ENCODE measurements around the gene UBE2M. TPM values are rescaled to one million over a fixed set of nuclear protein-coding genes. Genes with fewer than 3 reads are reported as not detected.
A peak's percentile ranks its signal among the peaks of the same experiment; 100 is the strongest.
"Not testable (repeated sequence)": the region's sequence is repeated elsewhere in the genome, so short reads cannot be mapped to it uniquely, and the experiment has no call there.

UBE2M gene
- polyA plus RNA-seq (2013, experiment 1 of 2), result 134 TPM
- 104 TPM for polyA plus RNA-seq (2013, experiment 2 of 2)

DNA sequence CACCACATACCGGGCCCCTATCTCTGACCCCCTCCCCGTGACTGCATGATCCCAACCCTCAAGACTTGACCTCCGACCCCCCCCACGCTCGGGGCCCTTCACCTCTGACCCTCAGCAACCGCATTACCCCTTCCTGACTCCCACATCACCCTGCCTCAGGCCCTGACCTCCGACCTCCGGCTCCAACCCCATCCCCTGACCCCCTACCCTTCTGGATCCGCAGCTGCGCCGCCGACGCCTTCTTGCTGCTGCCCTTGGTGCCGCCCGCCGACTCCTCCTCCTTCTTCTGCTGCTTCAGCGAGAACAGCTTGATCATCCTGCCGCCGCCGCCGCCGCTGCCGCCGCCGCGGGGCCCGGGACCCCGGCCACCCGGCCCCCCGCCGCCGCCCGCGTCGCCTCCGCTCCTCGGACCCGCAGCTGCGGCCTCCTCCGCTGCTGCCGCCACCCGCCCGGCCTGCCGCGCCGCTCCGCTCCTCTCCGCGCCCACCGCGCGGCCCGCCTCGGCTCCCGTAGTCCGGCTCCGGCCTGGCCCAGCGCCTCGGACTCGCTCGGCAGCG lies at the start of gene UBE2M:
TSS of gene UBE2M (minus strand) at position 546 of the 557 bp plus-strand sequence. CDS start at position 316, 230 bp downstream.
- Histone ChIP-seq H3K9me3 (ENCODE audit: control insufficient read depth, low read length) (no peaks in the 10 kb centered on the region), H3K4me3 (ENCODE audit: extremely low read depth, insufficient read depth, low read length, poor library complexity, severe bottlenecking) (peak within 1 kb of the TSS; percentile 99), H3K36me3 (ENCODE audit: control insufficient read depth, insufficient read depth, low read length) (peaks cover 25% of the 10 kb centered on the region), H3K27ac (ENCODE audit: low read depth, low read length, severe bottlenecking) (peak within 1 kb of the TSS; percentile 99), H3K4me1 (ENCODE audit: control insufficient read depth, insufficient read depth, low read length, poor library complexity, severe bottlenecking) (peaks cover 21% of the 10 kb centered on the region)
- 0% methylated on average over 52 to 60 of the region's 62 CpGs for WGBS, 2 experiments (ENCODE audit: insufficient coverage in 2 of 2)

DNA sequence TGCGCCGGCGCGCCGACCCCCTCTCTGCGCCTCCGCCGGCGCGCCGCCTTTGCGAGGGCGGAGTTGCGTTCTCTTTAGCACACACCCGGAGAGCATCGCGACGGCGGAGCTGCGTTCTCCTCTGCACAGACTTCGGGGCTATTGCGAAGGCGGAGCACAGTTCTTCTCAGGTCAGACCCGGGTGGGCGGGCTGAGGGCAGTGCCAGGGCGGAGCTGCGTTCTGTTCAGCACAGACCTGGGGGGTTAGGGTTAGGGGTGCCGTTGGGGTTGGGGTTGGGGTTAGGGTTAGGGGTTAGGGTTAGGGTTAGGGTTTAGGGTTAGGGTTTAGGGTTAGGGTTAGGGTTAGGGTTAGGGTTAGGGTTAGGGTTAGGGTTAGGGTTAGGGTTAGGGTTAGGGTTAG lies 48.8 kb upstream of the UBE2M start:
- 100% methylated on average over 1 of the region's 28 CpGs; no CpG with 5 or more reads in 1 of the 2 experiments for WGBS, 2 experiments (ENCODE audit: insufficient coverage in 2 of 2)
- not testable (repeated sequence) for H3K27ac ChIP-seq (ENCODE audit: low read depth, low read length, severe bottlenecking); H3K4me1 ChIP-seq (ENCODE audit: control insufficient read depth, insufficient read depth, low read length, poor library complexity, severe bottlenecking); H3K4me3 ChIP-seq (ENCODE audit: extremely low read depth, insufficient read depth, low read length, poor library complexity, severe bottlenecking); H3K9me3 ChIP-seq (ENCODE audit: control insufficient read depth, low read length); H3K36me3 ChIP-seq (ENCODE audit: control insufficient read depth, insufficient read depth, low read length)

DNA sequence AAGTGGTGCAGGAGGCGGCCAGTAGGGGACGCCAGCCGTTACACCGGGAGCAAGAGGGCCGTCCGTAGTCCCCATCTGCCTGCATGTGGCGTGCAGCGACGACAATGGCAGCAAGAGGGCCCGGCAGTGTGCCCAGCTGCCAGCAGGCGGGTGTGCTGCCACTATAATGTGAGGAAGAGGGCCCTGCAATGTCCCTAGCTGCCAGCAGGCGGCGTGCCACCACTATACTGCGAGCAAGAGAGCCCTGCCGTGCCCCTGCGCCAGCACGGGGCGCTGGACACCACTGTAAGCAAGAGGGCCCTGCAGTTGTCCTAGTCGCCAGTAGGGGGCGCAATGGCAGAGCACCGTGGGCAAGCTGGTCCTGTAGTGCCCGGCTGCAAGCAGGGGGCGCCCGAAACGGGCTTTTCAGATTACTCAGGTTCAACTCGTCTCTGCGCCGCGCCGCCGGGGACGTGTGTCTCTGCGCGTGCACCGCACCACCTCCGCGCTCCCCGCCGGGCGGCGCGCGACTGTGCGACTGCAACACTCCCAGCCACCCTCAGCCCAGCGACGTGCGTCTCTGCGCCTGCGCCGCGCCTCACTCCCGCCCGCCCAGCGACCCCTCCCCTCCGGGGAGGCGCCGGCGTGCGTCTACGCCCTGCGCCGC lies 48.0 kb upstream of the UBE2M start:
- H3K4me3 ChIP-seq (ENCODE audit: extremely low read depth, insufficient read depth, low read length, poor library complexity, severe bottlenecking); H3K4me1 ChIP-seq (ENCODE audit: control insufficient read depth, insufficient read depth, low read length, poor library complexity, severe bottlenecking); H3K9me3 ChIP-seq (ENCODE audit: control insufficient read depth, low read length); H3K36me3 ChIP-seq (ENCODE audit: control insufficient read depth, insufficient read depth, low read length); H3K27ac ChIP-seq (ENCODE audit: low read depth, low read length, severe bottlenecking): not testable (repeated sequence)
- WGBS, 2 experiments (ENCODE audit: insufficient coverage in 2 of 2), result 80 to 90% methylated on average over 9 to 16 of the region's 62 CpGs

DNA sequence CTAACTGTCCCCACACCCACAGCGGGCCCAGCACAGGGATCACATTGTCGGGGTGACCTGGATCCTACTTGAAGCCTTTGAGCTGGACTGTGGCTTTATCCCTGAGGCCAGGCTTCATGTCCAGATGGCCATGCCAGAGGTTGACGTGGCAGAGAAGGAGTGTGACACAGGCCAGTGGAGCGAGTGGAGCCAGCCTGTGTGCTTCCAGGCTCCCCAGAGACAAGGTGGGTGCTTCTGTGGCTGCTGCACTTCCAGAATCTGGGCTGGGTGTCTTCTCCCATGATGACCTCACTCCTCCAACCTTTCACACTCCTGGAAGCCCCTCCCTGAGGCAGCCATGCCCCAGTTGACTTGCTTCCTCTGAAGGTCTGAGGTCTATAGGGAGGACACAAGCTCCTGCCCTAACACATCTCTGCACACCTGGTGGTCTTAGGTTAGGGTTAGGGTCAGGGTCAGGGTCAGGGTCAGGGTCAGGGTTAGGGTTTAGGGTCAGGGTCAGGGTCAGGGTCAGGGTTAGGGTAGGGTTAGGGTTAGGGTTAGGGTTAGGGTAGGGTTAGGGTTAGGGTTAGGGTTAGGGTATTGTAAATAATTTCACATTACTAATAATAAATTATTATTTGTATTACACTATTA lies 27.8 kb upstream of the UBE2M start:
- Histone ChIP-seq H3K36me3 (ENCODE audit: control insufficient read depth, insufficient read depth, low read length) (peaks cover 29% of the 10 kb centered on the region), H3K4me3 (ENCODE audit: extremely low read depth, insufficient read depth, low read length, poor library complexity, severe bottlenecking) (no peak overlapping the region), H3K27ac (ENCODE audit: low read depth, low read length, severe bottlenecking) (no peak overlapping the region), H3K9me3 (ENCODE audit: control insufficient read depth, low read length) (no peaks in the 10 kb centered on the region), H3K4me1 (ENCODE audit: control insufficient read depth, insufficient read depth, low read length, poor library complexity, severe bottlenecking) (peaks cover 8% of the 10 kb centered on the region)
- WGBS, 2 experiments (ENCODE audit: insufficient coverage in 2 of 2), result 91 to 95% methylated on average over 4 of the region's 4 CpGs

DNA sequence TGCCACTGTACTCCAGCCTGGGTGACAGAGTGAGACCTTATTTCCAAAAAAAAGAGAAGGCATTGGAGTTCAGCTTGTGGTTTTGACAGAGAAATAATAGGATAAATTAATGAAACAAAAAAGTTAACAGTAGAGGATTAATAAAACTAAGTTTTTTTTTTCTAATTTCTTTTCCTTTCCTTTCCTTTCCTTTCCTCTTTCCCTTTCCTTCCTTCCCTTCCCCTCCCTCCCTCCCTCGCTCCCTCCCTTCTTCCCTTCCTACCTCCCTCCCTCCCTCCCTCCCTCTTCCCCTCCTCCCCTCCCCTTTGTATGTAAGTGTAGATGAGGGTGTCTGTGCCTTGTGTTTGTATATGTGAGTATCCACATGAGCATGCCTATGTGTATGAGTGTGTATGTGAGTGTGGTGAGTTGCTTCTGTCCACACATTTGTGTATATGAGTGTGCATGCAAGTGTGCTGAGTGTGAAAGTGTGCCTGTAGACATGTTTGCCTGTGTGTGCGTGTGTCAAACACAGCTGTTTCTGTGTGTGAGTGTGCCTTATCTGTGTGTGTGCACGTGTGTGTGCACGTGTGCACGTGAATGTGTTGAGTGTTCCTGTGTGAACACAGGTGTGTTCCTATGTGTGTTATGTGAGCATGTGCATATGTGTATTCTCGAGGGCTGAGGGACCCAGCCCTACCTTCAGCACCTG lies 27.2 kb upstream of the UBE2M start:
- H3K4me3 ChIP-seq (ENCODE audit: extremely low read depth, insufficient read depth, low read length, poor library complexity, severe bottlenecking), result no peak overlapping the region
- H3K4me1 ChIP-seq (ENCODE audit: control insufficient read depth, insufficient read depth, low read length, poor library complexity, severe bottlenecking), result peaks cover 12% of the 10 kb centered on the region
- H3K36me3 ChIP-seq (ENCODE audit: control insufficient read depth, insufficient read depth, low read length), result peaks cover 29% of the 10 kb centered on the region
- H3K9me3 ChIP-seq (ENCODE audit: control insufficient read depth, low read length), result no peaks in the 10 kb centered on the region
- 74 to 80% methylated on average over 5 of the region's 6 CpGs for WGBS, 2 experiments (ENCODE audit: insufficient coverage in 2 of 2)
- no peak overlapping the region for H3K27ac ChIP-seq (ENCODE audit: low read depth, low read length, severe bottlenecking)

DNA sequence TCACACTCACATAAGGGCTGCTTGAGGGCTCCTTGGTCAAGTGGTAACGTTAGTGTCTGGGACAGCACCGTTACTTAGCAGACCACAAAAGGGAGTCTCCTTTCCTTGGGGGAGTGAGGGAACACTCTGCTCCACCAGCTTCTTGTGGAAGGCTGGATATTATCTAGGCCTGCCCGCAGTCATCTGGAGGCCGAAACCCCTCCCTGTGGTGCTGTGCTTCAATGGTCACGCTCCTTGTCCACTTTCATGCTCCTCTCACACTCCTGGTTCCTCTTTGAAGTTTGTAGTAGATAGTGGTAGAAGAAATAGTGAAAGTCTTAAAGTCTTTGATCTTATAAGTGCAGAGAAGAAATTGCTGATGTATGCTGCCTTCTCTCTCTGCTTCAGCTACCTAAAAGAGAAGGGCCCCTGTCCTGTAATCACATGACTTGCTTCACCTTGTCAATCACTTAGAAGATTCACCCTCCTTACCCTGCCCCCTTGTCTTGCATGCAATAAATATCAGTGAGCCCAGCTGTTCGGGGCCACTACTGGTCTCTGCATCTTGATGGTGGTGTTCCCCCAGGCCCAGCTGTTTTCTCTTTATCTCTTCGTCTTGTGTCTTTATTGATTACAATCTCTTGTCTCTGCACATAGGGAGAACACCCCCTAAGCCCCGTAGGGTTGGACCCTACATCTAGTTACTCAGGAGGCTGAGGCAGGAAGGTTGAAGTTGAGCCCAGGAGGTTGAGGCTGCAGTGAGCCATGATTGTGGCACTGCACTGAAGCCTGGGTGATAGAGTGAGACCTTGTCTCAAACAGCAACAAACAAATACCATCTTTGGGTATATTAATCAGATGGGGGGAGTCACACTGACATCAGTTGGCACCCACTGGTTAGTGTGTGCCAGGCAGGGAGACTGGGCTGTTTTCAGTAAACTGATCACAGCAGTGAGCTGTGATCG lies 26.4 kb upstream of the UBE2M start:
- Histone ChIP-seq H3K36me3 (ENCODE audit: control insufficient read depth, insufficient read depth, low read length) (peaks cover 29% of the 10 kb centered on the region), H3K4me1 (ENCODE audit: control insufficient read depth, insufficient read depth, low read length, poor library complexity, severe bottlenecking) (peaks cover 13% of the 10 kb centered on the region), H3K27ac (ENCODE audit: low read depth, low read length, severe bottlenecking) (no peak overlapping the region), H3K9me3 (ENCODE audit: control insufficient read depth, low read length) (no peaks in the 10 kb centered on the region), H3K4me3 (ENCODE audit: extremely low read depth, insufficient read depth, low read length, poor library complexity, severe bottlenecking) (no peak overlapping the region)
- 84 to 93% methylated on average over 2 to 3 of the region's 9 CpGs for WGBS, 2 experiments (ENCODE audit: insufficient coverage in 2 of 2)

DNA sequence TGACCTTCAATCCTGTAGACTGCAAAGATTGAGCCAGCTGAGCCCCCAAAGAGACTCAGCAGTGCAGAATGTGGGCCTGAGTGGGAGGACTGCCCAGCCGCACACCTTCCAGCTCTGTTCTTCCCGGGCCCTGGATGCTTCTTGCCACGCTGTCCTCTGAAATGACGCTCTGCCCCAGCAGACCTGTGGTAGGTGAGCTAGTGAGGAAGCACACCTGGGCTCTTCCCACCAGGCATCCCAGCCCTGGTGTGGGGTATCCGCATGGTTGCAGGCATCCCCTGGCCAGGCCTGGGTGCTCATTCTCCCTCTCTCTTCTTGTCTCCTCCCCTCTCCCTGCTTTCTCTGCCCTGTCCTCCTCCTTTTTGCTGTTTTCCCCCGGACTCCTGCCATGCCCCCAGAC lies 24.6 kb upstream of the UBE2M start:
- Histone ChIP-seq H3K36me3 (ENCODE audit: control insufficient read depth, insufficient read depth, low read length) (peaks cover 29% of the 10 kb centered on the region), H3K4me1 (ENCODE audit: control insufficient read depth, insufficient read depth, low read length, poor library complexity, severe bottlenecking) (peaks cover 13% of the 10 kb centered on the region), H3K4me3 (ENCODE audit: extremely low read depth, insufficient read depth, low read length, poor library complexity, severe bottlenecking) (no peak overlapping the region), H3K27ac (ENCODE audit: low read depth, low read length, severe bottlenecking) (no peak overlapping the region), H3K9me3 (ENCODE audit: control insufficient read depth, low read length) (no peaks in the 10 kb centered on the region)
- WGBS, 2 experiments (ENCODE audit: insufficient coverage in 2 of 2), result 89 to 94% methylated on average over 5 to 6 of the region's 6 CpGs

DNA sequence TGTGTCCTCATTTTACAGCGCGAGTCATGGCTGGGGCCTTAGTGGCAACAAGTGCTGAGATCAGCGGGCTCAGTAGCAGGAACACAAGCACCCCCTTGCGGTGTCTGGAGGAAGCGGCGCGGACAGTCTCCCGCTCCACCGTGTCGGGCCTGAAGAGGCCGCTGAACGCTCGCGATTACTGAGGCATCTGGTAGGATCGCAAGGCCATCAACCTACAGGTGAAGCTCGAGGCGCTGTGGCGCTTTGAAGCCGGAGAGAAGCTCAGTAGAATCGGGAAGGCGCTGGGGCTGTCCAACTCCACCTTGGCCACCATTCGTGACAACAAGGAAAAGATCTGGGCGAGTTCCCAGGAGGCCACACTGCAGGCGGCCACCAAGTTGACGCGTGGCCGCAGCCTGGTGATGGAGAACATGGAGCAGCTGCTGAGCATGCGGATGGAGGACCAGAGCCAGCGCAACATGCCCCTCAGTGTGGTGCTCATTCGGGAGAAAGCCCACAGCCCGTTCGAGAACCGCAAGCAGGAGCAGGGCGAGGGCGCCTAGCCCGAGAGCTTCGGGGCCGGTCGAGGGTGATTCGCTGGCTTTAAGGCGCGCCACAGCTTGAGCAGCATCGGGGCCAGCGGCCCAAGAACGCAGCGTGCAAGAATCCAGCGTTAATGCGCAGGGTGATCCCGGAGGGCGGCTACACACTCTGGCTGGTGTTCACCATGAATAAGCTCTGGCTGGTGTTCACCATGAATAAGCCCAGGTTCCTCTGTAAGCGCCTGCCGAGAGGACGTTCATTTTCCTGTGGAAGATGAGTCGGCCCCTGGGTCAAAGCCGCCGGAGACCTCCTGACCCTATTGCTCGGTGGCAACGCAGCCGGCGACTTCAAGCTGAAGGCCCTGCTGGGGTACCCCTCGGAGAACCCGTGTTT lies 23.1 kb upstream of the UBE2M start:
- H3K27ac ChIP-seq (ENCODE audit: low read depth, low read length, severe bottlenecking), result peak overlapping the region; percentile 45
- 72 to 74% methylated on average over 62 of the region's 62 CpGs for WGBS, 2 experiments (ENCODE audit: insufficient coverage in 2 of 2)
- H3K4me1 ChIP-seq (ENCODE audit: control insufficient read depth, insufficient read depth, low read length, poor library complexity, severe bottlenecking), result peaks cover 11% of the 10 kb centered on the region
- H3K9me3 ChIP-seq (ENCODE audit: control insufficient read depth, low read length), result no peaks in the 10 kb centered on the region
- H3K36me3 ChIP-seq (ENCODE audit: control insufficient read depth, insufficient read depth, low read length), result peaks cover 29% of the 10 kb centered on the region
- H3K4me3 ChIP-seq (ENCODE audit: extremely low read depth, insufficient read depth, low read length, poor library complexity, severe bottlenecking), result no peak overlapping the region

DNA sequence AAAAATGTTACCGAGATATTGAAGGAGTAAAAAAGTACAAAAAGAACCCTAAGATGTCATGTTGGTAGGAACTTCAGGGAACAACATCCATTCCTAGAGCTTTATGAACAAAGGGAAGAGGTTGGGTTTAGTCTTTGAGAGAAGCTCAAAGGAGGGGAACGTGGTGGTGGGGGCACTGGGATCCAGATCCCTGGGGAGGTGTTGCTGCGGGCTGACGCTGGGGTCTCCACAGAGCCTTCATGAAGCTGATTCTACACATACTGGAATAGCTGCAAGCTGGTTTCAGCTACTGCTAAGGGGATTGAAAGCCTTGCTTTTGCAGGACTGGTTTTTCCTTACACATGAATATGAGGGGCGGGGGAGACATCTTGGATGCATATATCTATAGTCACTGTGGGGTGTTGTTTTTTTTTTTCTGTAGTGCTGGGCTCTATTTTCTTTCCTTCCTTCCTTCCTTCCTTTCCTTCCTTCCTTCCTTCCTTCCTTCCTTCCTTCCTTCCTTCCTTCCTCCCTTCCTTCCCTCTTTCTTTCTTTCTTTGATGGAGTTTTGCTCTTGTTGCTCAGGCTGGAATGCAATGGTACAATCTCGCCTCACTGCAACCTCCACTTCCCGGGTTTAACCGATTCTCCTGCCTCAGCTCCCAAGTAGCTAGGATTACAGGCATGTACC lies 21.2 kb upstream of the UBE2M start:
- Histone ChIP-seq H3K4me3 (ENCODE audit: extremely low read depth, insufficient read depth, low read length, poor library complexity, severe bottlenecking) (no peak overlapping the region), H3K36me3 (ENCODE audit: control insufficient read depth, insufficient read depth, low read length) (peaks cover 23% of the 10 kb centered on the region), H3K9me3 (ENCODE audit: control insufficient read depth, low read length) (no peaks in the 10 kb centered on the region), H3K4me1 (ENCODE audit: control insufficient read depth, insufficient read depth, low read length, poor library complexity, severe bottlenecking) (peaks cover 7% of the 10 kb centered on the region), H3K27ac (ENCODE audit: low read depth, low read length, severe bottlenecking) (no peak overlapping the region)
- WGBS, 2 experiments (ENCODE audit: insufficient coverage in 2 of 2), result 86 to 97% methylated on average over 6 to 7 of the region's 8 CpGs

All from mesodermal cell (in vitro differentiated cells).